Endodermal cell (in vitro differentiated cells): ENCODE data around the gene LARGE1. TPM values are rescaled to one million over a fixed set of nuclear protein-coding genes. Genes with fewer than 3 reads are reported as not detected.

Experiments used
- DNase-seq: peaks from one replicate; pipeline ENCODE4 v3.0.0-alpha.2; 2017
- H3K27ac ChIP-seq: 2 replicates; pipeline ENCODE4 v1.5.1; 2013; ENCODE audit warnings: mild to moderate bottlenecking, low read depth, low read length, moderate library complexity
- H3K27me3 ChIP-seq: 2 replicates; pipeline ENCODE4 v1.6.1; 2013; ENCODE audit warnings: mild to moderate bottlenecking, low read length, moderate library complexity; ENCODE audit not compliant: insufficient read depth, control insufficient read depth, poor library complexity, severe bottlenecking
- H3K36me3 ChIP-seq: 2 replicates; pipeline ENCODE4 v1.7.0; 2013; ENCODE audit warnings: mild to moderate bottlenecking, low read length, moderate library complexity; ENCODE audit not compliant: control insufficient read depth, insufficient read depth
- H3K4me1 ChIP-seq: one replicate; pipeline ENCODE4 v1.7.0; 2013; ENCODE audit warnings: low read length; ENCODE audit not compliant: control insufficient read depth, insufficient read depth
- H3K4me3 ChIP-seq: 2 replicates; pipeline ENCODE4 v1.5.1; 2013; ENCODE audit warnings: mild to moderate bottlenecking, low read length, moderate library complexity
- H3K9ac ChIP-seq: 2 replicates; pipeline ENCODE4 v1.6.1; 2013; ENCODE audit warnings: mild to moderate bottlenecking, low read length, moderate library complexity; ENCODE audit not compliant: poor library complexity, severe bottlenecking; ENCODE audit errors: extremely low read depth
- H3K9me3 ChIP-seq: 2 replicates; pipeline ENCODE4 v1.6.1; 2013; ENCODE audit warnings: mild to moderate bottlenecking, low read length, moderate library complexity; ENCODE audit not compliant: control insufficient read depth
- H3K27ac Mint-ChIP-seq: 2 replicates; pipeline ENCODE4 v1.8.0; 2020; ENCODE audit warnings: mixed read lengths
- H3K27me3 Mint-ChIP-seq: 2 replicates; pipeline ENCODE4 v1.8.0; 2021; ENCODE audit warnings: mild to moderate bottlenecking, mixed read lengths; ENCODE audit not compliant: insufficient read depth
- H3K36me3 Mint-ChIP-seq: 2 replicates; pipeline ENCODE4 v1.8.0; 2020; ENCODE audit warnings: low read depth, mixed read lengths
- H3K4me1 Mint-ChIP-seq: 2 replicates; pipeline ENCODE4 v1.8.0; 2020; ENCODE audit warnings: mixed read lengths
- H3K4me3 Mint-ChIP-seq: 2 replicates; pipeline ENCODE4 v1.8.0; 2020; ENCODE audit warnings: mild to moderate bottlenecking, moderate library complexity, mixed read lengths
- H3K9me3 Mint-ChIP-seq: 2 replicates; pipeline ENCODE4 v1.8.0; 2020; ENCODE audit warnings: mild to moderate bottlenecking, mixed read lengths
- WGBS, 2 experiments: methylation state at CpG; one replicate each; pipeline versions ENCODE4 v1.1.5 to v1.1.7; 2013; ENCODE audit warnings: missing lambda C conversion rate in 2 of 2, mixed read lengths in 1 of 2; ENCODE audit not compliant: insufficient coverage in 1 of 2, insufficient read length in 1 of 2; 5-methylcytosine and 5-hydroxymethylcytosine counted together
- total RNA-seq, 2 donors: library from RNA; stranded (reverse); fragmentation: NEBNext Ultra II Directional in 1 of 2; extraction: Animal tissue kit (Norgen Biotek cat#: 25700) in 1 of 2; gene quantifications; 2 replicates in 1 of 2; 3 replicates in 1 of 2; pipeline ENCODE4 v1.2.1, GENCODE V29; 2021
- TF ChIP-seq, protein P1 (sequence below): fragments of 200-600 bp; sonication (generic); conservative IDR thresholded peaks from 2 replicates; pipeline ENCODE4 v1.5.0; 2021; ENCODE audit warnings: antibody characterized with exemption, mild to moderate bottlenecking

Gene LARGE1
- total RNA-seq, 2 donors from 2014 or later, result 17.5 to 24.3 TPM

DNA sequence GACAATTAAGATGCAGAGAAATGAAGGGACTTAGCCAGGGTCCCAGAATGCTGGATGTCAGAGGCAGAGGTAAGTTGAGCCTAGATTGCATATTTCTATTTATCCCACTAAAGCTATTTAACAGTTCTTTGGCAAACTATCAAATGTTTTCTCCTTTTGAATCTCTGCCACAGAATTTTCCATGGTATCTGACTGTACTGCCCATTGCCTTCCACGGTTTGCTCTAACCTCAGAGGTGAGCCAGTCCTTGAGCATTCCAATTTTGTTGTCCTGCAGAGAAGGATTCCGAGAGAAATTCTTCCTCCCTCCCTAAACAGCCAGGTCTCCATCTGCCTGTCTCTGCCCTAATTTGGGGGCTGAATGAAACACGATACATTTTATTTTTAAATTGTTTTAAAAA is 493.8 kb downstream of the LARGE1 start:
- Histone ChIP-seq H3K9me3 (no peaks in the 10 kb centered on the region), H3K9ac (no peak overlapping the region), H3K36me3 (peaks cover under 1% of the 10 kb centered on the region), H3K27ac (no peak overlapping the region), H3K4me3 (no peak overlapping the region), H3K4me1 (no peaks in the 10 kb centered on the region), H3K27me3 (no peaks in the 10 kb centered on the region)
- H3K4me3 Mint-ChIP-seq, result no peak overlapping the region
- WGBS, 2 experiments, result 83 to 90% methylated on average over 1 to 3 of the region's 3 CpGs
- TF ChIP-seq, protein P1, sequence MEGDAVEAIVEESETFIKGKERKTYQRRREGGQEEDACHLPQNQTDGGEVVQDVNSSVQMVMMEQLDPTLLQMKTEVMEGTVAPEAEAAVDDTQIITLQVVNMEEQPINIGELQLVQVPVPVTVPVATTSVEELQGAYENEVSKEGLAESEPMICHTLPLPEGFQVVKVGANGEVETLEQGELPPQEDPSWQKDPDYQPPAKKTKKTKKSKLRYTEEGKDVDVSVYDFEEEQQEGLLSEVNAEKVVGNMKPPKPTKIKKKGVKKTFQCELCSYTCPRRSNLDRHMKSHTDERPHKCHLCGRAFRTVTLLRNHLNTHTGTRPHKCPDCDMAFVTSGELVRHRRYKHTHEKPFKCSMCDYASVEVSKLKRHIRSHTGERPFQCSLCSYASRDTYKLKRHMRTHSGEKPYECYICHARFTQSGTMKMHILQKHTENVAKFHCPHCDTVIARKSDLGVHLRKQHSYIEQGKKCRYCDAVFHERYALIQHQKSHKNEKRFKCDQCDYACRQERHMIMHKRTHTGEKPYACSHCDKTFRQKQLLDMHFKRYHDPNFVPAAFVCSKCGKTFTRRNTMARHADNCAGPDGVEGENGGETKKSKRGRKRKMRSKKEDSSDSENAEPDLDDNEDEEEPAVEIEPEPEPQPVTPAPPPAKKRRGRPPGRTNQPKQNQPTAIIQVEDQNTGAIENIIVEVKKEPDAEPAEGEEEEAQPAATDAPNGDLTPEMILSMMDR, result no peak
- H3K27me3 Mint-ChIP-seq, result no peaks in the 10 kb centered on the region
- peaks cover 11% of the 10 kb centered on the region for H3K4me1 Mint-ChIP-seq
- no peak overlapping the region for H3K27ac Mint-ChIP-seq
- DNase-seq, result no peak
- H3K36me3 Mint-ChIP-seq, result peaks cover 7% of the 10 kb centered on the region
- H3K9me3 Mint-ChIP-seq, result peaks cover 4% of the 10 kb centered on the region

DNA sequence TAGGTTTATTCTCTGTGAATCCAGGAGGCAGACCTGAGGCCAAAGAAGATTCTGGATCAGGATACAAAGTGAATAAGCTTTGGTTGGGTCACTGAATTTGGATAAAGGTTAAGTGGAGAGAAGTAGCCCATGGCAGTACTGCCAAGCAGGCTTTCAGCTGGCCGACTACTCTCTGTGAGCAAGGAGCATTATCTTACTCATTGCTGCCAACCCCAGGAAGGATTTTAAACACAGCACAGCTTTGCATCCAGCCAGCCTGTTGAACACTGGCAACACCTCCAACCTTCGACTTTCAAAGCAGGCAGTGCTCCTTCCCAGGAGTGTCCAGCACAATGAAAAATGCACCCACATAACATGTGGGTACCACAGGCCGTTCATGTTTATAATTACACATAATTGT is 498.4 kb downstream of the LARGE1 start:
- H3K9ac ChIP-seq, result no peak overlapping the region

DNA sequence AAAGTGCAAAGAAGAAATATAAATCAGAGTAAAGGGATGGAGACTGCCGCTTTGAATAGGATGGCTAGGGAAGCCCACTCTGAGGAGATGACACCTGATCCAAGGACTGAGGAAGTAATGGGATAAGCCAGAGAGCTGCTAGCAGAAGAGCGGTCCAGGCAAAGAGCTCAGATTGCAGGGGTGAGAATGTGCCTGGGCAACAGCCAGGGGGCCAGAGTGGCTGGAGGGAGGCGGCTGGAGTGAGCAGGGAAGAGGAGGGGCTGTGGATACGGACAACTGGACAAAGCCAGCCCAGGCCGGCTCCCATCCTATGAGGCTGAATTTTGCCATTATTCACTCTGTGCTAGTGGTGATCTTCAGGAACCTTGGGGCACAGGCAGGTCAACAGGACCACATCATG is 501.8 kb downstream of the LARGE1 start:
- TF ChIP-seq, protein P1, result no peak
- peaks cover 4% of the 10 kb centered on the region for H3K9me3 Mint-ChIP-seq
- H3K4me3 Mint-ChIP-seq, result no peak overlapping the region
- no peaks in the 10 kb centered on the region for H3K36me3 ChIP-seq
- H3K4me3 ChIP-seq, result no peak overlapping the region
- H3K9me3 ChIP-seq, result no peaks in the 10 kb centered on the region
- peaks cover 2% of the 10 kb centered on the region for H3K27me3 Mint-ChIP-seq
- no peak overlapping the region for H3K27ac Mint-ChIP-seq
- H3K4me1 ChIP-seq, result peaks cover 3% of the 10 kb centered on the region
- H3K4me1 Mint-ChIP-seq, result peaks cover 8% of the 10 kb centered on the region
- H3K27me3 ChIP-seq, result no peaks in the 10 kb centered on the region
- H3K27ac ChIP-seq, result no peak overlapping the region
- H3K9ac ChIP-seq, result no peak overlapping the region
- H3K36me3 Mint-ChIP-seq, result peaks cover 7% of the 10 kb centered on the region
- no peak for DNase-seq
- 86 to 94% methylated on average over 5 of the region's 5 CpGs for WGBS, 2 experiments

More for the DNA sequence above, 498.4 kb downstream of the LARGE1 start:
- H3K4me3 Mint-ChIP-seq, result no peak overlapping the region
- Histone ChIP-seq H3K36me3 (no peaks in the 10 kb centered on the region), H3K4me3 (no peak overlapping the region), H3K9me3 (no peaks in the 10 kb centered on the region), H3K27me3 (no peaks in the 10 kb centered on the region), H3K27ac (no peak overlapping the region), H3K4me1 (peaks cover 3% of the 10 kb centered on the region)
- H3K36me3 Mint-ChIP-seq, result peaks cover 7% of the 10 kb centered on the region
- peaks cover 2% of the 10 kb centered on the region for H3K27me3 Mint-ChIP-seq
- 93 to 95% methylated on average over 1 to 3 of the region's 3 CpGs for WGBS, 2 experiments
- H3K27ac Mint-ChIP-seq, result no peak overlapping the region
- peaks cover 12% of the 10 kb centered on the region for H3K4me1 Mint-ChIP-seq
- TF ChIP-seq, protein P1, result no peak
- DNase-seq, result no peak
- H3K9me3 Mint-ChIP-seq, result peaks cover 4% of the 10 kb centered on the region
